22Rv1 (cell line): ENCODE results near the gene CCR4.
"Not testable (repeated sequence)": the region's sequence is repeated elsewhere in the genome, so short reads cannot be mapped to it uniquely, and the experiment has no call there.

Experiments used
- H3K27ac ChIP-seq: fragments of 450-650 bp; 2 replicates; pipeline ENCODE4 v1.5.1; 2017
- CTCF ChIP-seq: fragments of 450-650 bp; IDR thresholded peaks from 2 replicates; pipeline ENCODE4 v1.5.1; 2017; ENCODE audit warnings: mild to moderate bottlenecking
- ZFX ChIP-seq: fragments of 450-650 bp; IDR thresholded peaks from 2 replicates; pipeline ENCODE4 v1.6.1; 2017; ENCODE audit warnings: antibody characterized with exemption, borderline replicate concordance

CCR4 gene

DNA sequence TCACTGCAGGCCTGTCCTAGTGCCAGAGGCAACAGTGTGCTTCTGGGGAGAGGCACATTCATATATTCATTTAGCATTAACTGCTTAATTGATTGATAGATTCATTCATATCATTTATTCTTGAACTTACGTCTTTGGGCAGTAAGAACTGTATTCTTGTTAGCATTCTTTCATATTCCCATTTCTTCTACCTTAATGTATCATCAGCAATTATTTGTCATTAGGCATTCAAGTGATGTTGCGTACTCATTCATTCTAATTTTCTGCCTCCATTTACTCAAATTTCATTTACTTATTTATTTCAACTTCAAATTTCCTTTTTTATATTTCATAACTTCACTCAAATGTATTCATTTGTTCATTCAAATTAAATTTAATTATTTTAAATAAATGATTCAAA, 31.5 kb upstream of the CCR4 start:
- TF ChIP-seq CTCF (no peak), ZFX (no peak)
- H3K27ac ChIP-seq: no peak overlapping the region

DNA sequence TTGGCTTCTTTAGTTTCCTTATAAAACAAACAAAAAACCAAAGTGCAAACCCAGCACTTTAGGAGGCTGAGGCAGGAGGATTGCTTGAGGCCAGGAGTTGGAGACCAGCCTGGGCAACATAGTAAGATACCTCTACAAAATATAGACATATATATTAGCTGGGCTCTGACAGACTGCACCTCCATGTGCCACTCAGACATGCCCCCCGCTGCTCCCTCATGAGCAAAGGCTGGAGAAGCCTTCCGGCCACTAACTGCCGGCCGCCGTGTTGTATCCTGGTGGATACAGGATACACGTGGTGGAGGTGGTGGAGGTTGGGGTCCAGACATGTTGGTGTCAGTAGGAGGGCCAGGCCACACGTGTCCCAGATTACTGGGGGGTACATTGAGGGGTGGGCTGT, 29.4 kb upstream of the CCR4 start:
- TF ChIP-seq CTCF: no peak
- TF ChIP-seq ZFX: no peak

GRCh38 chr3:32930161-32930560, 21.3 kb upstream of the CCR4 start:
- H3K27ac ChIP-seq: no peak overlapping the region
- TF ChIP-seq ZFX (no peak), CTCF (no peak)

More for the DNA sequence above, 29.4 kb upstream of the CCR4 start:
- H3K27ac ChIP-seq: no peak overlapping the region

DNA sequence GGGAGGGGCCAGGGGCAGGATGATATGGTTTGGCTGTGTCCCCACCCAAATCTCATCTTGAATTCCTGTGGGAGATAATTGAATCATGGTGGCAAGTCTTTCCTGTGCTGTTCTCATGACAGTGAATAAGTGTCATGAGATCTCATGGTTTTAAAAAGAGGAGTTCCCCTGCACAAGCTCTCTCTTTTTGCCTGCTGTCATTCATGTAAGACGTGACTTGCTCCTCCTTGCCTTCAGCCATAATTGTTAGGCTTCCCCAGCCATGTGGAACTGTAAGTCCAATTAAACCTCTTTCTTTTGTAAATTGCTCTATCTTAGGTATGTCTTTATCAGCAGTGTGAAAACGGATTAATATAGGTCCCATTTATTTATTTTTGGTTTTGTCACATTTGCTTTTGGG, 20.2 kb upstream of the CCR4 start:
- not testable (repeated sequence) for H3K27ac ChIP-seq

- no peak overlapping the region for H3K27ac ChIP-seq
- TF ChIP-seq CTCF: peak; percentile 88
- no peak for TF ChIP-seq ZFX
Observed at GRCh38 chr3:32934150-32934742, 17.2 kb upstream of the CCR4 start.

GRCh38 chr3:32937331-32937730, 14.1 kb upstream of the CCR4 start:
- TF ChIP-seq CTCF (no peak), ZFX (no peak)
- H3K27ac ChIP-seq: no peak overlapping the region

- H3K27ac ChIP-seq: not testable (repeated sequence)
Observed at GRCh38 chr3:32939531-32940284, 11.7 kb upstream of the CCR4 start.

DNA sequence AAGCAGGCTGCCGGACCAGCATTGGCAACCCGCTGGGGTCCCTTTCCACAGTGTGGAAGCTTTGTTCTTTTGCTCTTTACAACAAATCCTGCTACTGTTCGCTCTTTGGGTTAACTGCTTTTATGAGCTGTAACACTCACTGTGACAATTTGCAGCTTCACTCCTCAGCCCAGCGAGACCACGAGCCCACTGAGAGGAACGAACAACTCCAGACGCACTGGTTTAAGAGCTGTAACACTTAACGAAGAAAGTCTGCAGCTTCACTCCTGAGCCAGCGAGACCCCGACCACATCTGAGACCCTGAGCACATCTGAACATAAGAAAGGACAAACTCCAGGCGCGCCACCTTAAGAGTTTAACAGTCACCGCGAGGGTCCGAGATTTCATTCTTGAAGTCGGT, 10.7 kb upstream of the CCR4 start:
- TF ChIP-seq ZFX (no peak), CTCF (no peak)
- no peak overlapping the region for H3K27ac ChIP-seq
